Measurements from ENCODE around the gene C2CD3.

C2CD3 gene

DNA sequence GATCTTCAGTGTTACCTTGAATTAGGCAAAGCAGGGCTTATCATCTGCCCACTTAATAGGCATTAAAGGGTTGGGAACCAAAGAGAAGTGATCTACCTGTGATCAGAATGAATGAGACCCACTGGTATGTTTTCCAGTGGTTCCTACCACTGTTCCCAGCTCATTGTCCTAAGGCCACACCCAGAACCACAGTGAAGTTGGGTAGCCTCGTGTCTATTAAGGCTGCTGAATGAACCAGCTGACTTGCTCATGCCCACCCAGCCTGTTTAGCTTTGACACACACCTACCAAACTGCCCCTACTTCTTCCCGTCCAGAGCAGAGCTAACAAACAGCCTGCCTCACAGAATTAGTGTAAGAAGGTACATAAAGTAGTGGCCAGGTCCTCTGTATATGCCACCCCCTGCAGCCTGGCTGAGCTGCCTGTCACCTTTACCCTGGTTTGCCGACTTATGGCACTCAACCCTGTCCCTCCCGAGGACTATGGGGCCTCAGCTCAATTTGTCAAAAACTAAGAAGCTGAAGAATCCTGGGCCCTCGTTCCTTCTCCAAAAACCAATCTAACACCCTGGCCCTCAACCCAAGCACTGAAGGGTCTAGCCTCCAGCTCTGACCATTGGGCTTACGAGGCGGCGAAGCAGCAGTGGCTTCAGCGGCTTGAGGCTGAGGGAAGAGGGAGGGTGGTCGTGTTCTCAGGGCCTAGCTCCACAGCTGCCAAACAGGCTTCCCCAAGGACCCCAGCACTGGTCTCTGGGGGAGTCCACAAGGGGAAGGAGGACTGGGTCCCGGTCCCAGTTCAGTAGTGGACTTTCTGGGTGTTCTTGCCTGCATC lies 198.0 kb downstream of the C2CD3 start:
- H3K4me3 ChIP-seq (ENCODE audit: low read depth, low read length), result no peak overlapping the region
- TF ChIP-seq, protein P1, sequence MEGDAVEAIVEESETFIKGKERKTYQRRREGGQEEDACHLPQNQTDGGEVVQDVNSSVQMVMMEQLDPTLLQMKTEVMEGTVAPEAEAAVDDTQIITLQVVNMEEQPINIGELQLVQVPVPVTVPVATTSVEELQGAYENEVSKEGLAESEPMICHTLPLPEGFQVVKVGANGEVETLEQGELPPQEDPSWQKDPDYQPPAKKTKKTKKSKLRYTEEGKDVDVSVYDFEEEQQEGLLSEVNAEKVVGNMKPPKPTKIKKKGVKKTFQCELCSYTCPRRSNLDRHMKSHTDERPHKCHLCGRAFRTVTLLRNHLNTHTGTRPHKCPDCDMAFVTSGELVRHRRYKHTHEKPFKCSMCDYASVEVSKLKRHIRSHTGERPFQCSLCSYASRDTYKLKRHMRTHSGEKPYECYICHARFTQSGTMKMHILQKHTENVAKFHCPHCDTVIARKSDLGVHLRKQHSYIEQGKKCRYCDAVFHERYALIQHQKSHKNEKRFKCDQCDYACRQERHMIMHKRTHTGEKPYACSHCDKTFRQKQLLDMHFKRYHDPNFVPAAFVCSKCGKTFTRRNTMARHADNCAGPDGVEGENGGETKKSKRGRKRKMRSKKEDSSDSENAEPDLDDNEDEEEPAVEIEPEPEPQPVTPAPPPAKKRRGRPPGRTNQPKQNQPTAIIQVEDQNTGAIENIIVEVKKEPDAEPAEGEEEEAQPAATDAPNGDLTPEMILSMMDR (IDR thresholded peaks at IDR 0.05; ENCODE audit: low read depth, low read length), result no peak

- TF ChIP-seq, protein P1 (IDR thresholded peaks at IDR 0.05; ENCODE audit: low read depth, low read length), result no peak
- H3K4me3 ChIP-seq (ENCODE audit: low read depth, low read length), result no peak overlapping the region
Measured at GRCh38 chr11:73972187-73972586, 198.6 kb downstream of the C2CD3 start.

DNA sequence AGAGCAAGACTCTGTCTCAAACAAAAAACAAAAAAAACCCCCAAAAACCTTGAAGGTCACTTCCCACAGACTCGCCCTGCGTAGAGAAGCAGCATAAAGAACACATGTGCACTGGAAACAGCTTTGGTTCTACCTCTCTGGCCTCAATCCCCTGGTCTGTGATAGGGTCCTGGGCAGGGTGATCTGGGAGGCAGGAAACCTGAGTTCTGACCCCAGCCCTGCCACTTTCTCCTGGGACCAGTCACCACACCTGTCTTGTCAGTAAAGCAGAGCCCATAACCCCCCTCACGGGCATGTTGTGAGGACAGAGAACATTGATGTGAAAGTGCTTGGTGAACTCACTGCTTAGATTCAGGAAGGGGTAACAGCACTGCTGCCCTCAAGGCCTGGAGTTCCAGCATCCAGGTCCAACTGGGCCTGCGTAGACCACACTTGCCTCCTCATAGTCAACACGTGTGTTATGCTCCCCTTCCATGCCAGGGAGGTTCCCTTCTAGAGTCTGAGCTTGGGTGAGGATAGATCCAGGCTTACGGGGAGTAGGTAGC lies 199.6 kb downstream of the C2CD3 start:
- TF ChIP-seq, protein P1 (IDR thresholded peaks at IDR 0.05; ENCODE audit: low read depth, low read length), result no peak
- H3K4me3 ChIP-seq (ENCODE audit: low read depth, low read length), result no peak overlapping the region

GRCh38 chr11:73969991-73970800 lies 200.6 kb downstream of the C2CD3 start:
- H3K4me3 ChIP-seq (ENCODE audit: low read depth, low read length), result no peak overlapping the region
- TF ChIP-seq, protein P1 (IDR thresholded peaks at IDR 0.05; ENCODE audit: low read depth, low read length), result no peak

DNA sequence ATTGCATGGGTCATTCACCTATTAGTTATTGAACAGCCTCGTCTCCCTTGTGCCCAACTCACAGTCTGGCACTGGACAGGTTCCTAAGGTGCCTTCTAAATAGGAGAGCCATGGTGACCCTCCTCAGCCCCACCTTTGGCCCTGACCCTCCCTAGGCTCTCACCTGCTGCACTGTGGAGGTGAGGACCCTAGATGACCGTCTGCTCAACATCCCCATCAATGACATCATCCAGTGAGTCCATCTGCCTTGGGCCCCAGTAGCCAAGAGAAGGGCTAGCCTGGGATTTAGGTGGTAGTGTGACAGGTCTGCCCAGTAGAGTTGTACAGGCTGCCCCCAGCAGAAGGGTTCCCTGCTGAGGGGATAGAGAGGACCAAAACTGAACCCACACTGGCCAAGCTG lies 201.7 kb downstream of the C2CD3 start:
- TF ChIP-seq, protein P1 (IDR thresholded peaks at IDR 0.05; ENCODE audit: low read depth, low read length), result no peak
- no peak overlapping the region for H3K4me3 ChIP-seq (ENCODE audit: low read depth, low read length)

DNA sequence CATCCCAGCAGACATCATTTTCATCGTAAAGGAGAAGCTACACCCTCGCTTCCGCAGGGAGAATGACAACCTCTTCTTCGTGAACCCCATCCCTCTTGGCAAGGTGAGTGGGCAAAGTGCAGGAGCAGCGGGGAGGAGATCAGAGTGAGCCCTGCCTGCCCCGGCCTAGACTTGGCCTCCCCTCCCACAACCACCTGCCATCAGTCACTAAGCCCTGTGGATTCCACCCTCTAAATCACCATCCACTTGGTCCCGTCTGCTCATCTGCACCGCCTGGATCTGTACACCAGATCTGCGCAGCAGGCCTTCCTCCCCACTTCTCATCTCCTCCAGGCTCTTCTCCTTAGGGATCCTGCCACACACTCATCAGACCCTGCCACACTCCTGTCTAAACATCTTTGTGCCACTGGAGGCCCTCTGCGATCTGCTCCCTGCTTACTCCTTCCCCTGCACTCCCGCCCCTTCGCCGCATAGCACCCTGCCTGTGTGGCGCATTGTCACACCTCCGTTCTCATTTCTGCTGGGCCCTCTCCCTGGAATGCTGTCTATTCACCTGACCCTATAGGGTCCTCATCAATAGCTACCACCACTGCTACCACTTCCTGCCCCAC lies 202.3 kb downstream of the C2CD3 start:
- H3K4me3 ChIP-seq (ENCODE audit: low read depth, low read length), result no peak overlapping the region
- TF ChIP-seq, protein P1 (IDR thresholded peaks at IDR 0.05; ENCODE audit: low read depth, low read length), result no peak

Data from WI38 (cell line).